Liver (tissue), 9 donors: ENCODE measurements around the gene RND3. TPM values are rescaled to one million over a fixed set of nuclear protein-coding genes. Genes with fewer than 3 reads are reported as not detected.

Experiments
- DNase-seq: peaks from one replicate; pipeline ENCODE4 v3.0.0-alpha.2; 2017; ENCODE audit warnings: low spot score
- H3K27ac ChIP-seq, 2 donors: one replicate each; pipeline ENCODE4 v1.7.0; 2013; ENCODE audit warnings: inconsistent platforms in 2 of 2, low read length in 2 of 2, control low read depth in 1 of 2, low read depth in 1 of 2, mild to moderate bottlenecking in 1 of 2
- H3K27me3 ChIP-seq, 4 donors: one replicate each; pipeline versions ENCODE4 v1.6.1 to v1.7.0; 2013; ENCODE audit warnings: low read length in 3 of 4, inconsistent platforms in 1 of 4, mild to moderate bottlenecking in 1 of 4, moderate library complexity in 1 of 4; ENCODE audit not compliant: control insufficient read depth in 4 of 4, insufficient read depth in 4 of 4
- H3K36me3 ChIP-seq, 4 donors: one replicate each; pipeline versions ENCODE4 v1.6.1 to v1.7.0; 2013; ENCODE audit warnings: low read length in 3 of 4, mild to moderate bottlenecking in 3 of 4, low read depth in 1 of 4, moderate library complexity in 1 of 4; ENCODE audit not compliant: control insufficient read depth in 4 of 4, insufficient read depth in 3 of 4
- H3K4me1 ChIP-seq, 4 donors: one replicate each; pipeline versions ENCODE4 v1.6.1 to v1.7.0; 2013; ENCODE audit warnings: low read length in 3 of 4, mild to moderate bottlenecking in 3 of 4, moderate library complexity in 1 of 4; ENCODE audit not compliant: control insufficient read depth in 4 of 4, insufficient read depth in 4 of 4
- H3K4me3 ChIP-seq, 3 donors: one replicate each; pipeline versions ENCODE4 v1.6.1 to v1.7.0; 2013; ENCODE audit warnings: low read length in 3 of 3, control low read depth in 1 of 3, low read depth in 1 of 3, mild to moderate bottlenecking in 1 of 3
- H3K9ac ChIP-seq, 2 donors: one replicate each; pipeline ENCODE4 v1.7.0; 2013; ENCODE audit warnings: low read length in 2 of 2, mild to moderate bottlenecking in 2 of 2, moderate library complexity in 2 of 2, control low read depth in 1 of 2, low read depth in 1 of 2
- H3K9me3 ChIP-seq, 4 donors: one replicate each; pipeline versions ENCODE4 v1.6.1 to v1.7.0; 2013; ENCODE audit warnings: low read length in 3 of 4; ENCODE audit not compliant: control insufficient read depth in 4 of 4
- ATF3 ChIP-seq: IDR thresholded peaks from 2 replicates; pipeline ENCODE4 v1.6.1; 2016; ENCODE audit warnings: antibody characterized with exemption
- CTCF ChIP-seq: fragments of 150-350 bp; IDR thresholded peaks from 2 replicates; pipeline ENCODE4 v1.5.1; 2017; ENCODE audit warnings: improper control_type of control experiment, low read depth, low read length; ENCODE audit not compliant: missing input control
- EGR1 ChIP-seq, 2 donors: IDR thresholded peaks; 2 replicates each; pipeline ENCODE4 v1.6.1; 2016 to 2018; ENCODE audit warnings: antibody characterized with exemption in 2 of 2, low read depth in 2 of 2
- FOXA1 ChIP-seq: IDR thresholded peaks from 2 replicates; pipeline ENCODE4 v1.6.1; 2016; ENCODE audit warnings: antibody characterized with exemption
- FOXA2 ChIP-seq: IDR thresholded peaks from 2 replicates; pipeline ENCODE4 v1.6.1; 2016; ENCODE audit warnings: antibody characterized with exemption
- GABPA ChIP-seq, 2 donors: IDR thresholded peaks in 1 of 2; conservative IDR thresholded peaks in 1 of 2; 2 replicates each; pipeline ENCODE4 v1.6.1; 2016; ENCODE audit warnings: antibody characterized with exemption in 2 of 2, mild to moderate bottlenecking in 1 of 2, moderate library complexity in 1 of 2
- HNF4A ChIP-seq, 2 donors: conservative IDR thresholded peaks; 2 replicates each; pipeline ENCODE4 v1.6.1; 2016; ENCODE audit warnings: antibody characterized with exemption in 2 of 2, mild to moderate bottlenecking in 2 of 2
- HNF4G ChIP-seq: IDR thresholded peaks from 2 replicates; pipeline ENCODE4 v1.6.1; 2016; ENCODE audit warnings: antibody characterized with exemption
- JUND ChIP-seq, 2 donors: IDR thresholded peaks; 2 replicates each; pipeline ENCODE4 v1.6.1; 2016; ENCODE audit warnings: antibody characterized with exemption in 2 of 2
- MAX ChIP-seq: IDR thresholded peaks from 2 replicates; pipeline ENCODE4 v1.6.1; 2016; ENCODE audit warnings: antibody characterized with exemption
- NR2F2 ChIP-seq: IDR thresholded peaks from 2 replicates; pipeline ENCODE4 v1.6.1; 2016; ENCODE audit warnings: antibody characterized with exemption
- RAD21 ChIP-seq, 2 donors: IDR thresholded peaks; 2 replicates each; pipeline ENCODE4 v1.6.1; 2016; ENCODE audit warnings: antibody characterized with exemption in 2 of 2, mild to moderate bottlenecking in 2 of 2
- REST ChIP-seq: IDR thresholded peaks from 2 replicates; pipeline ENCODE4 v1.6.1; 2016; ENCODE audit warnings: antibody characterized with exemption, mild to moderate bottlenecking
- RXRA ChIP-seq, 2 donors: IDR thresholded peaks; 2 replicates each; pipeline ENCODE4 v1.6.1; 2017 to 2018; ENCODE audit warnings: antibody characterized with exemption in 2 of 2, mild to moderate bottlenecking in 1 of 2
- SP1 ChIP-seq: IDR thresholded peaks from 2 replicates; pipeline ENCODE4 v1.6.1; 2018; ENCODE audit warnings: antibody characterized with exemption, mild to moderate bottlenecking
- TAF1 ChIP-seq: conservative IDR thresholded peaks from 2 replicates; pipeline ENCODE4 v1.6.1; 2016; ENCODE audit warnings: antibody characterized with exemption, mild to moderate bottlenecking
- YY1 ChIP-seq: IDR thresholded peaks from 2 replicates; pipeline ENCODE4 v1.6.1; 2016; ENCODE audit warnings: antibody characterized with exemption, mild to moderate bottlenecking
- ZBTB33 ChIP-seq: IDR thresholded peaks from 2 replicates; pipeline ENCODE4 v1.6.1; 2016; ENCODE audit warnings: antibody characterized with exemption
- WGBS: extraction: QIAGEN DNeasy Blood & Tissue Kit; methylation state at CpG from one replicate; pipeline ENCODE4 v1.1.7; 2013; 5-methylcytosine and 5-hydroxymethylcytosine counted together
- polyA plus RNA-seq, 2 donors: library from polyadenylated mRNA; stranded (reverse) in 1 of 2; unstranded in 1 of 2; fragments of 200-250 nt in 1 of 2; fragments of >200 nt in 1 of 2; fragmentation: Nextera tagmentation in 1 of 2; extraction: Ambion mirVana in 1 of 2; gene quantifications; one replicate each; pipeline versions ENCODE4 v1.2.1 to v1.2.3, GENCODE V29; 2013 to 2015
- total RNA-seq, 2 donors: library from RNA; depleted of rRNA; stranded (reverse); fragments of >200 nt; gene quantifications; one replicate each; pipeline ENCODE4 v1.2.3, GENCODE V29; 2014
- donor health status: healthy.
- donor health status: healthy.
- donor health status: healthy.
- donor health status: healthy.
- donor health status: healthy.

RND3 gene
- total and polyA plus RNA-seq, 4 donors: 14.8 to 30.0 (median 21.6) TPM

- Histone ChIP-seq H3K27me3 (no peaks in the 10 kb centered on the region), H3K4me1 (no peaks in the 10 kb centered on the region), H3K9ac (no peak overlapping the region), H3K27ac (no peak overlapping the region), H3K4me3 (no peak overlapping the region), H3K36me3 (no peaks in the 10 kb centered on the region), H3K9me3 (no peaks in the 10 kb centered on the region)
- 60% methylated on average over 2 of the region's 2 CpGs for WGBS
- TF ChIP-seq HNF4G (no peak), HNF4A (conservative IDR thresholded peaks at IDR 0.05) (no peak), FOXA1 (no peak), GABPA (IDR thresholded peaks at IDR 0.05 in 1 of 2, conservative IDR thresholded peaks at IDR 0.05 in 1 of 2) (no peak), REST (no peak), RAD21 (IDR thresholded peaks at IDR 0.05) (no peak), JUND (IDR thresholded peaks at IDR 0.05) (no peak), EGR1 (IDR thresholded peaks at IDR 0.05; ENCODE audit: low read depth in 2 of 2) (no peak), RXRA (IDR thresholded peaks at IDR 0.05) (no peak), ZBTB33 (no peak), MAX (no peak), SP1 (no peak), NR2F2 (no peak), TAF1 (no peak), YY1 (no peak), ATF3 (no peak), FOXA2 (no peak)
- DNase-seq: no peak
Measured at GRCh38 chr2:150428641-150429040, 58.8 kb downstream of the RND3 start.

GRCh38 chr2:150427298-150427697 lies 60.2 kb downstream of the RND3 start:
- no peaks in the 10 kb centered on the region for H3K27me3 ChIP-seq
- TF ChIP-seq RXRA (IDR thresholded peaks at IDR 0.05) (no peak), SP1 (no peak), CTCF (no peak), NR2F2 (no peak), FOXA1 (no peak), REST (no peak), HNF4A (conservative IDR thresholded peaks at IDR 0.05) (no peak), MAX (no peak), HNF4G (no peak), GABPA (IDR thresholded peaks at IDR 0.05 in 1 of 2, conservative IDR thresholded peaks at IDR 0.05 in 1 of 2) (no peak), JUND (IDR thresholded peaks at IDR 0.05) (no peak), FOXA2 (no peak), ZBTB33 (no peak), EGR1 (IDR thresholded peaks at IDR 0.05; ENCODE audit: low read depth in 2 of 2) (no peak), TAF1 (no peak)

More at GRCh38 chr2:150427298-150427697, 60.2 kb downstream of the RND3 start:
- Histone ChIP-seq H3K27ac (no peak overlapping the region), H3K4me1 (no peaks in the 10 kb centered on the region), H3K9me3 (no peaks in the 10 kb centered on the region), H3K9ac (no peak overlapping the region), H3K36me3 (no peaks in the 10 kb centered on the region), H3K4me3 (no peak overlapping the region)
- no peak for DNase-seq
- WGBS: 77% methylated on average over 3 of the region's 3 CpGs
